T-cell (primary cell): ENCODE results near the gene PSMD3. TPM values are rescaled to one million over a fixed set of nuclear protein-coding genes. Genes with fewer than 3 reads are reported as not detected.

Experiments used
- ATAC-seq, 4 experiments: fragments of 200-7000 bp in 3 of 4; fragments of 150-1000 bp in 1 of 4; cut with Tn5 transposase; replicated peaks in 1 of 4; 1 replicate in 3 of 4; 2 replicates in 1 of 4; pipeline ENCODE4 v1.10.0; 2021; ENCODE audit warnings: moderate library complexity in 3 of 4, mild to moderate bottlenecking in 2 of 4, moderate number of reproducible peaks in 1 of 4
- CTCF ChIA-PET, 2 donors: fragments of 300-600 bp; sonication (Branson Sonifier 250); formaldehyde crosslinking; loops; one replicate each; lab custom pipeline; 2022; ENCODE audit warnings: antibody characterized with exemption in 2 of 2; lab: Charles Lee
- POLR2A ChIA-PET, 2 donors: fragments of 300-600 bp; sonication (Branson Sonifier 250); formaldehyde crosslinking; loops; one replicate each; lab custom pipeline; 2022; ENCODE audit warnings: antibody characterized with exemption in 2 of 2; lab: Charles Lee
- DNase-seq, 35 experiments: peaks; one replicate each; pipeline versions ENCODE4 v3.0.0 to v3.0.0-alpha.2; 2013 to 2023
- H3K27ac ChIP-seq: one replicate; pipeline ENCODE4 v1.5.1; 2013; ENCODE audit warnings: low read length
- H3K27me3 ChIP-seq, 2 experiments: replicated peaks in 1 of 2; 1 replicate in 1 of 2; 2 replicates in 1 of 2; pipeline versions ENCODE4 v1.6.1 to v1.7.0; 2013; ENCODE audit warnings: low read length in 1 of 2, mixed read lengths in 1 of 2; ENCODE audit not compliant: control insufficient read depth in 2 of 2, insufficient read depth in 2 of 2; ENCODE audit errors: extremely low read depth in 1 of 2
- H3K36me3 ChIP-seq, 2 donors: 1 replicate in 1 of 2; 2 replicates in 1 of 2; pipeline versions ENCODE4 v1.6.1 to v1.7.0; 2013; ENCODE audit warnings: low read length in 1 of 2; ENCODE audit not compliant: control insufficient read depth in 2 of 2, insufficient read depth in 1 of 2; ENCODE audit errors: extremely low read depth in 1 of 2
- H3K4me1 ChIP-seq, 2 experiments: 1 replicate in 1 of 2; 2 replicates in 1 of 2; pipeline versions ENCODE4 v1.6.1 to v1.7.0; 2013; ENCODE audit warnings: low read length in 2 of 2, mixed read lengths in 1 of 2; ENCODE audit not compliant: insufficient read depth in 2 of 2, control insufficient read depth in 1 of 2; ENCODE audit errors: extremely low read depth in 1 of 2
- H3K4me3 ChIP-seq, 2 donors: 1 replicate in 1 of 2; 2 replicates in 1 of 2; pipeline versions ENCODE4 v1.5.1 to v1.7.0; 2013; ENCODE audit warnings: mild to moderate bottlenecking in 2 of 2, low read length in 1 of 2, moderate library complexity in 1 of 2; ENCODE audit not compliant: control insufficient read depth in 1 of 2; ENCODE audit errors: extremely low read depth in 1 of 2
- H3K9me3 ChIP-seq: 2 replicates; pipeline ENCODE4 v1.7.0; 2013
- H3K27ac Mint-ChIP-seq, 2 donors: one replicate each; pipeline ENCODE4 v1.8.0; 2020 to 2021; ENCODE audit warnings: mild to moderate bottlenecking in 2 of 2, mixed read lengths in 2 of 2
- H3K27me3 Mint-ChIP-seq, 2 donors: one replicate each; pipeline ENCODE4 v1.8.0; 2021 to 2022; ENCODE audit warnings: mixed read lengths in 2 of 2
- H3K36me3 Mint-ChIP-seq: one replicate; pipeline ENCODE4 v1.8.0; 2021; ENCODE audit warnings: mixed read lengths
- H3K4me1 Mint-ChIP-seq, 3 donors: one replicate each; pipeline ENCODE4 v1.8.0; 2020 to 2022; ENCODE audit warnings: mixed read lengths in 3 of 3, mild to moderate bottlenecking in 1 of 3
- H3K4me3 Mint-ChIP-seq, 3 donors: one replicate each; pipeline ENCODE4 v1.8.0; 2020 to 2022; ENCODE audit warnings: mild to moderate bottlenecking in 3 of 3, mixed read lengths in 3 of 3, moderate library complexity in 3 of 3
- H3K9me3 Mint-ChIP-seq, 3 donors: one replicate each; pipeline ENCODE4 v1.8.0; 2020 to 2022; ENCODE audit warnings: mixed read lengths in 3 of 3
- WGBS: methylation state at CpG from one replicate; pipeline ENCODE4 v1.1.5; 2013; ENCODE audit warnings: missing lambda C conversion rate; ENCODE audit not compliant: insufficient coverage; 5-methylcytosine and 5-hydroxymethylcytosine counted together
- total RNA-seq, 35 experiments: library from RNA in 6 of 35; stranded (reverse) in 6 of 35; fragments of 120-200 nt in 1 of 35; gene quantifications; one replicate each; pipeline versions ENCODE4 v1.2.1 to v1.2.4 and lab custom pipeline; 2013 to 2026

PSMD3 gene
- total RNA-seq, 5 donors from 2014 or later (not counting 1 experiment from before 2014, with no cell fraction given), result 60.8 to 69.0 (median 63.5) TPM

DNA sequence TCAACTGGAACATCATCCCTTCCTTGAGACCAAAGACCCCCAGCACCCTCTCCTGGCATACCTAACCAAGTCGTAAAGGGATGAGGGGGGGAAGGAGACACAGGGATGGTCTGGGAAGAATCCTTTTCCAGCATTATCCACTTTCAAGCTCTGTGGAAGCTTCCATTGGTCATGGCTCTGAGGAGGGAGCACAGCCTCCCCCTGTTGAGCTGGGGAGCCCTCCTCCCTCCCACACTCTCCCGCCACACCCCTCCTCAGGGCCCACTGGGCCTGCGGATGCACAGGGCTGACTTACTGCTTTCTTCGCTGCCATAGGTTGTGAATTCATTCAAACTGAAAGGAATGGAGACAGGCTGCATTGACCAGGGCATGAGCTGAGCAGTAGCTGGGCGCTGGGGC is 47.0 kb downstream of the PSMD3 start:
- Mint-ChIP-seq H3K36me3 (peaks cover 38% of the 10 kb centered on the region), H3K27ac (no peak overlapping the region), H3K4me1 (peaks cover 18 to 21% (median 21%) of the 10 kb centered on the region in 3 donors), H3K27me3 (no peaks in the 10 kb centered on the region), H3K9me3 (no peaks in the 10 kb centered on the region), H3K4me3 (no peak overlapping the region)
- H3K9me3 ChIP-seq, result no peaks in the 10 kb centered on the region
- DNase-seq, result no peak
- peaks cover 0 to 27% of the 10 kb centered on the region in 2 experiments for H3K4me1 ChIP-seq
- H3K4me3 ChIP-seq, result no peak overlapping the region
- no peak overlapping the region for H3K27ac ChIP-seq
- ATAC-seq, result no peak
- H3K36me3 ChIP-seq, result peaks cover 45 to 77% of the 10 kb centered on the region in 2 donors
- no peaks in the 10 kb centered on the region for H3K27me3 ChIP-seq
- ChIA-PET POLR2A (no interaction called here), CTCF (interaction anchor here (0.5 to 2.0 kb wide), 8 partner anchors 12 to 471 kb away, joined by 3 to 6 read pairs (median 4); partner anchors contain the start of gene CSF3 (in 1 of the 2))
- WGBS, result 100% methylated on average over 2 of the region's 5 CpGs

DNA sequence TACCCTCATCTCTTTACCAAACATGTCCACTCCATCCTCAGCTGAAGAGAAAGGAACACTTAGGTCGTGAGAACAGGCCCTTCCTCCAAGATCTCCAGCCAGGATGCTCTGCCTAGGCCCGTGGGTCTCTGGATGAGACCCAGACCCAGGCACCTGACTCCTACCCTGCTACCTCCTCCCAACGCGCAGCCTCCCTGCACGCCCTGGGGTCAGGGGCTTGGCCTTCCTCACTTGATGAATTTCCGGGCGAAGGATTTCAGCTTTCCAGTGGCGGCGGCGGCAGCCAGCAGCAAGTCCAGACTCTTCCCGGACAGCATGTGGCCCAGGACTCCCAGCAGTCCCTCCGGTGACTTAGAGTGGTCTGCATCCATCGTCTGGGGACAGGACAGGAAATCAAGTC is 48.0 kb downstream of the PSMD3 start:
- Histone ChIP-seq H3K27me3 (no peaks in the 10 kb centered on the region), H3K36me3 (peaks cover 52 to 77% of the 10 kb centered on the region in 2 donors), H3K4me1 (peaks cover 0 to 27% of the 10 kb centered on the region in 2 experiments), H3K4me3 (no peak overlapping the region), H3K9me3 (no peaks in the 10 kb centered on the region), H3K27ac (no peak overlapping the region)
- Mint-ChIP-seq H3K36me3 (peaks cover 45% of the 10 kb centered on the region), H3K27me3 (no peaks in the 10 kb centered on the region), H3K9me3 (no peaks in the 10 kb centered on the region), H3K27ac (no peak overlapping the region), H3K4me3 (no peak overlapping the region), H3K4me1 (peaks cover 18 to 21% (median 21%) of the 10 kb centered on the region in 3 donors)
- ChIA-PET CTCF (interaction anchor here (0.7 to 1.8 kb wide), 3 partner anchors 12 to 15 kb away, joined by 3 to 6 read pairs (median 3); partner anchors contain the start of gene CSF3 (in 1 of the 2)), POLR2A (no interaction called here)
- 93% methylated on average over 7 of the region's 13 CpGs for WGBS
- DNase-seq (no peak), ATAC-seq (no peak)

GRCh38 chr17:40031706-40032105 is 51.1 kb downstream of the PSMD3 start:
- Histone ChIP-seq H3K27ac (no peak overlapping the region), H3K4me1 (peaks cover 0 to 8% of the 10 kb centered on the region in 2 experiments), H3K9me3 (no peaks in the 10 kb centered on the region), H3K27me3 (no peaks in the 10 kb centered on the region), H3K36me3 (peaks cover 46 to 84% of the 10 kb centered on the region in 2 donors), H3K4me3 (no peak overlapping the region)
- Mint-ChIP-seq H3K36me3 (peaks cover 52% of the 10 kb centered on the region), H3K27ac (no peak overlapping the region), H3K4me1 (peaks cover under 1 to 5% (median 5%) of the 10 kb centered on the region in 3 donors), H3K4me3 (no peak overlapping the region), H3K9me3 (no peaks in the 10 kb centered on the region), H3K27me3 (no peaks in the 10 kb centered on the region)
- DNase-seq (no peak), ATAC-seq (no peak)
- ChIA-PET CTCF (interaction anchor here in 1 of 2 donors (0.5 kb wide), 1 partner anchor 142 kb away, joined by 10 read pairs; no protein-coding TSS in a partner anchor), POLR2A (no interaction called here)
- 98% methylated on average over 10 of the region's 11 CpGs for WGBS

DNA sequence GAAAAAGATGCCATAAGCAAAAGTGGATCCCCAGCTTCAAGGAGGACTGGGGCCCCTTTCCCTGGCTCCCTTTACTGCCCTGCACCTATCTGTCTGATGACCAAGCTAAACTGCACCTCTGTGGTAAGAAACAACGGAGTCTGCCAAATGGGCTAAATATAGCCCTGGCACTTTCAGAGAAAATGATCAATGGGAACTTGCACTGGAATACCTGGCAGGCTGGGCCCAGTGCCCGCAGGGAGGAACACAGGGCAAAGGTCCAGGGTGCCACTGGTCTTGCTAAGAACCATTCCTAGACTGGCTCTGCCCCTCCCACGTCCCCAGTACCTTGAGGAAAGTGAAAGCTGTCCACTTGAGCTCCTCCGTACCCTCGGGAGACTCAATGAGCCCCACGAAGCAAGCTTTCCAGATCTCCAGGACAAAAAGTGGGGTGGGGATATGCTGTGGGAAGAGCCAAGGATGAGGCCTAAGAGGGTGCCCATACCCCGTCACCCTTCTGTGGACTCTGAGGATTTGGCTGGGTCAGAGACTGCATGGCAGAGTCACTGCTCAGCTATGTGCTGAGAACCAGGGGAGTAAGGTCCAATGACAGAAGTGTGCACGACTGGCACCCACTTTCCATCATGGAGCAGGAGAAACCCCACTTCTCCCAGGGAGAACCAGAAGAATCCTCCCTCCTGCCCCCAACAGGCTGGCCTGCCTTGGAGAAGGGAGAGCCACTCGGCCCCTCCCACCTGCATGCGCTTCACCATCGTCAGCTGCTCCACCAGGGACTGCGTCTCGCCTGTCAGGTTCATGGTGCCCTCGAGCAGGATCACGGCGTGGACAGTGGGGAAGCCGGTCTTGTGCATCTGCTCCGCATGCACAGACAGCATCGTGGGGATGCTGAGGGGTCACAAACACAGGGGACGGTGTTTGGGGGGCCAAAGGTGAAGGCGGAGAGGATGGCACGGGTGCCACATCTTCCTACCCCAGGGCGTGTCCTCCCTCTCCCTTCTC is 52.0 kb downstream of the PSMD3 start:
- Histone ChIP-seq H3K27ac (no peak overlapping the region), H3K27me3 (no peaks in the 10 kb centered on the region), H3K4me3 (no peak overlapping the region), H3K4me1 (no peaks in the 10 kb centered on the region), H3K9me3 (no peaks in the 10 kb centered on the region), H3K36me3 (peaks cover 43 to 83% of the 10 kb centered on the region in 2 donors)
- Mint-ChIP-seq H3K4me1 (no peaks in the 10 kb centered on the region), H3K27me3 (no peaks in the 10 kb centered on the region), H3K36me3 (peaks cover 52% of the 10 kb centered on the region), H3K9me3 (no peaks in the 10 kb centered on the region), H3K4me3 (no peak overlapping the region), H3K27ac (no peak overlapping the region)
- DNase-seq (no peak), ATAC-seq (no peak)
- ChIA-PET CTCF (interaction anchor here in 1 of 2 donors (0.5 kb wide), 1 partner anchor 141 kb away, joined by 10 read pairs; no protein-coding TSS in a partner anchor), POLR2A (no interaction called here)
- 96% methylated on average over 16 of the region's 23 CpGs for WGBS

- ATAC-seq, result no peak
- H3K27ac ChIP-seq, result no peak overlapping the region
- DNase-seq, result no peak
- Mint-ChIP-seq H3K9me3 (no peaks in the 10 kb centered on the region), H3K4me3 (no peak overlapping the region), H3K36me3 (peaks cover 51% of the 10 kb centered on the region), H3K27ac (no peak overlapping the region), H3K27me3 (no peaks in the 10 kb centered on the region), H3K4me1 (no peaks in the 10 kb centered on the region)
- H3K4me3 ChIP-seq, result no peak overlapping the region
- no peaks in the 10 kb centered on the region for H3K27me3 ChIP-seq
- POLR2A ChIA-PET, result no interaction called here
- CTCF ChIA-PET, result no interaction called here
- no peaks in the 10 kb centered on the region for H3K9me3 ChIP-seq
- H3K4me1 ChIP-seq, result no peaks in the 10 kb centered on the region
- peaks cover 40 to 82% of the 10 kb centered on the region in 2 donors for H3K36me3 ChIP-seq
- WGBS, result 94% methylated on average over 3 of the region's 8 CpGs
These were observed 52.7 kb downstream of the PSMD3 start for GRCh38 chr17:40033339-40033738.

- 94% methylated on average over 8 of the region's 8 CpGs for WGBS
- ATAC-seq, result no peak
- no peak for DNase-seq
- no peaks in the 10 kb centered on the region for H3K27me3 ChIP-seq
- H3K9me3 ChIP-seq, result no peaks in the 10 kb centered on the region
- Mint-ChIP-seq H3K27ac (no peak overlapping the region), H3K36me3 (peaks cover 39% of the 10 kb centered on the region), H3K4me1 (peaks cover 0 to 7% (median 0%) of the 10 kb centered on the region in 3 donors), H3K9me3 (no peaks in the 10 kb centered on the region), H3K27me3 (no peaks in the 10 kb centered on the region), H3K4me3 (no peak overlapping the region)
- H3K4me1 ChIP-seq, result no peaks in the 10 kb centered on the region
- POLR2A ChIA-PET, result no interaction called here
- H3K4me3 ChIP-seq, result no peak overlapping the region
- CTCF ChIA-PET, result interaction anchor here (0.5 to 0.6 kb wide), 2 partner anchors 15 to 164 kb away, joined by 3 to 4 read pairs; no protein-coding TSS in a partner anchor
- peaks cover 33 to 69% of the 10 kb centered on the region in 2 donors for H3K36me3 ChIP-seq
- no peak overlapping the region for H3K27ac ChIP-seq
These were observed 54.0 kb downstream of the PSMD3 start for GRCh38 chr17:40034426-40035161.
